Pericardium fibroblast (primary cell): Measurements from ENCODE around the gene ACOT2. TPM values are rescaled to one million over a fixed set of nuclear protein-coding genes. Genes with fewer than 3 reads are reported as not detected.

Experiments used
- total RNA-seq: library from RNA; depleted of rRNA; stranded (reverse); fragments of >200 nt; gene quantifications from 2 replicates; pipeline ENCODE4 v1.2.3, GENCODE V29; 2015

The ACOT2 gene
- 61.1 and 62.8 TPM in 2 replicates for total RNA-seq

GRCh38 chr14:73569185-73569958 lies at the start of gene ACOT2:
ACOT2 (plus strand) TSS chr14:73569213; CDS start chr14:73569241, 28 bp downstream.

GRCh38 chr14:73591690-73592449 lies 22.9 kb downstream of the ACOT2 start, which contains the start of gene ACOT4:
ACOT4 (plus strand) TSS chr14:73591873; CDS start chr14:73591960, 87 bp downstream.

GRCh38 chr14:73612339-73613045 lies 43.5 kb downstream of the ACOT2 start, which contains the start of gene ACOT6:
ACOT6 (plus strand) TSS chr14:73612517; CDS start chr14:73612572, 55 bp downstream.

Other genes with a start within 250 kb of the ACOT2 start
- 20.9 and 24.9 TPM in 2 replicates for gene NUMB, start 110.7 kb upstream of the ACOT2 start, total RNA-seq
- 11.9 and 16.9 TPM in 2 replicates for gene RIOX1, start 78.3 kb upstream of the ACOT2 start, total RNA-seq
- 9.7 and 11.2 TPM in 2 replicates for gene ACOT1, start 32.1 kb upstream of the ACOT2 start, total RNA-seq
- not detected in 2 replicates for gene HEATR4, start 10.3 kb upstream of the ACOT2 start, total RNA-seq
- gene ACOT4, start 22.7 kb downstream of the ACOT2 start, total RNA-seq = 0.09 and 0.70 TPM in 2 replicates
- not detected in 2 replicates for gene ACOT6, start 43.3 kb downstream of the ACOT2 start, total RNA-seq
- gene DNAL1, start 75.8 kb downstream of the ACOT2 start, total RNA-seq = 1.3 and 3.9 TPM in 2 replicates
- gene PNMA1, start 145.2 kb downstream of the ACOT2 start, total RNA-seq = 28.1 and 34.1 TPM in 2 replicates